HG03520 (cell line): ENCODE measurements around the gene CASKIN2.

Source experiments
- ATAC-seq: cut with Tn5 transposase; IDR thresholded peaks from one replicate; pipeline ENCODE4 v1.9.1; 2021; ENCODE audit warnings: mild to moderate bottlenecking, moderate library complexity; ENCODE audit not compliant: unreplicated experiment

Gene CASKIN2

DNA sequence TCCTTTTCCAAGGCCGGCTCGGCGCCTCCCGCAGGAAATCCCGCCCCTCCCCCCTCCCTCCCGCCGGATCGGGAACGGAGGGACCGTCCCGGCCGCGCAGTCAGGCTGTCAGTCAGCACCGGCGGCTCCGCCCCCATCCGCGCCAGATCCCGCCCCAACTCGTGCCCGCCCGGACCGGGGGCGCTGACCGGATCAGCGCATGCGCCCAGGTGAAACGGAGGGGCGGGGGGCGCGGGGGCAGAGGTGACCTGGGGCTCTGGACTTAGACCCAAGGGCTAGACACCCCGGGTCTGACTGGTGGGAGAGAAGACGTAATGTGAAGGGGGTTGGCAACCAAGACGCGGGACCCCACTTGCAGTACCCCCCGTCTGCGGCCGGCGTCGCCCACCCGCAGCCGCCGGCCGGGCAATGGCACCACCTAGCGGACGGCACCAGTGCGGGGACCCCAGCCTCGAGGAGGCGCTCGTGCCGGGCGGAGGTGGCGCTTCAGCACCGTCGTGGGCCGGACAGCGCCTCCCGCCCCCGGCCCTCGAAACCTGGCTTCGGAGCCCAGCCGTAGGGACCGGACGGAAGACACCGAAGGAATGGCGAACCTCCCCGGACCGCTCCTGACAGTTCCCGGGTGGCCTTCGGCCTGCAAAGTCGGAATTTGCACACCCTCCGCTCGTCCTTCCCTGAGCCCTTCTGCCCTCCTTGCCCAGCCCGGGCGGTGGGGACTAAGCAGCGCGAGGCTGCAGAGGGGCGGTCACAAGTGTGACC is at the start of gene CASKIN2:
CASKIN2 (minus strand) TSS at position 42 of the 759 bp plus-strand sequence. CDS start 1,733 bp downstream, outside the sequence.
- ATAC-seq = peak; percentile 32

GRCh38 chr17:75565066-75565465 is 49.7 kb upstream of the CASKIN2 start:
- no peak for ATAC-seq

DNA sequence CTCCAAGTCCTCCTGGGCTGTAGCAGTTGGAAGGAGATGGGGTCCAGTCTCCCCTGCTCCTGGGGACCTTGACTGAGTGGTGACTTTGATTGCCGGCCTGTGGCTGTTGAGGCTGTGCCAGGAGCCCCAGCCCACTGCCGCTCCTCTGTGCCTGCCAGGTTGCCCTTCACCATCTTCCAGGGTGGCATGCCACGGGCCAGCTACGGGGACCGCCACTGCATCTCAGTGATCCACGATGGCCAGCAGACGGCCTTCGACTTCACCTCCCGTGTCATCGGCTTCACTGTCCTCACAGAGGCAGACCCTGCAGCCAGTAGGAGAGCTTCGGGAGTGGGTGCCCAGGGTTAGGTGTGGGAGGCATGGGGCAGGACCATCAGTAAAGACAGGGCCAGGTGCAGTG is 48.9 kb upstream of the CASKIN2 start:
- ATAC-seq = no peak

DNA sequence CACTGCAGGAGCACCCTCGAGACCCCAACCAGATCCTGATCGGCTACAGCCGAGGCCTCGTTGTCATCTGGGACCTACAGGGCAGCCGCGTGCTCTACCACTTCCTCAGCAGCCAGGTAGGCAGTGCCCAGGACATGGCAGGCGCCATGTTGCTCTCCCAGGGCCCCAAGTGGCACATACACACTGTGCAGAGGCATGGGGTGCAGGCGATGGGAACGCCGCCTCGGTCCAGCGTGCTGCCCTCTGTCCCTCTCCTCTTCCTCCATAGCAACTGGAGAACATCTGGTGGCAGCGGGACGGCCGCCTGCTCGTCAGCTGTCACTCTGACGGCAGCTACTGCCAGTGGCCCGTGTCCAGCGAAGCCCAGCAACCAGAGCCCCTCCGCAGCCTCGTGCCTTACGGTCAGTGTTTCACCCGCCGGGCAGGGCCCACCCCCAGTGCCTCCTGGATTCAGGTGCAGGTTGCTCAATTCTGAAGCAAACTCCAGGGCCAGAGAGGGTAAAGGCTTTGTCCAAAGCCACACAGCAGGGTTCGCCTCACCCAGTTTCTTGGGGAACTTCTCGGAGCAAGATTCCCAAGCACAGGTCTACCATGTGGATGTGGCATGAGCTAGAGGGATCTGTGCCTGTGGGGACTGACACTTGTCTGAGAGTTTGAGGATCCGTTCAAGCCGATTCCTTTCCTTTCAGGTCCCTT is 47.9 kb upstream of the CASKIN2 start:
- no peak for ATAC-seq

GRCh38 chr17:75561927-75562603 is 46.7 kb upstream of the CASKIN2 start:
- ATAC-seq = no peak

- ATAC-seq = no peak
Measured at GRCh38 chr17:75559958-75560533, 44.7 kb upstream of the CASKIN2 start.

- no peak for ATAC-seq
Measured at GRCh38 chr17:75558666-75559530, 43.6 kb upstream of the CASKIN2 start.

- ATAC-seq = no peak
Measured at GRCh38 chr17:75557852-75558665, 42.7 kb upstream of the CASKIN2 start.

GRCh38 chr17:75557075-75557851 is 41.9 kb upstream of the CASKIN2 start:
- no peak for ATAC-seq

- no peak for ATAC-seq
Measured at GRCh38 chr17:75555679-75556153, 40.4 kb upstream of the CASKIN2 start.

- no peak for ATAC-seq
Measured at GRCh38 chr17:75553295-75554110, 38.2 kb upstream of the CASKIN2 start.

- ATAC-seq = no peak
Measured at GRCh38 chr17:75552425-75553294, 37.3 kb upstream of the CASKIN2 start.

- no peak for ATAC-seq
Measured at GRCh38 chr17:75551266-75551665, 35.9 kb upstream of the CASKIN2 start.

DNA sequence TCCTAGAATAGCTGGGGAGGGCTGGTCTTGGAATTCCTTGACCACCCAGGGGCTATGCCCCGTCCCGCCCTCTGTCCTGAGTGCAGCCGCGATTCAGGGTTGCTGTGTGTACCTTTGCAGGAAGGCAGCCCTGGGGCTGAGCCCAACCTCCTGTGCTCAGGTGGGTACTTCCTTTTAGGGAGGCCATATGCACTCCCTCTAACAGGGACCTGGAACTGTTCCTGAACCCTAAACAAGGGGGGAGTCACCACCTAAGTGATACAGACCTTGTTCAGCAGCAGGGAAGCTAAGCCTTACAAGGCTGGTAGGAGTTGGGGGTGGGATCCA is 34.8 kb upstream of the CASKIN2 start:
- no peak for ATAC-seq

GRCh38 chr17:75549246-75550138 is 34.2 kb upstream of the CASKIN2 start:
- no peak for ATAC-seq

- no peak for ATAC-seq
Measured at GRCh38 chr17:75548813-75549212, 33.5 kb upstream of the CASKIN2 start.
